ENCODE results near the gene CENPL. TPM values are rescaled to one million over a fixed set of nuclear protein-coding genes. Genes with fewer than 3 reads are reported as not detected.

The CENPL gene
- total and polyA plus RNA-seq, 2 of the 4 experiments (the other 2 are of a cell fraction): 6.3 to 21.1 TPM

DNA sequence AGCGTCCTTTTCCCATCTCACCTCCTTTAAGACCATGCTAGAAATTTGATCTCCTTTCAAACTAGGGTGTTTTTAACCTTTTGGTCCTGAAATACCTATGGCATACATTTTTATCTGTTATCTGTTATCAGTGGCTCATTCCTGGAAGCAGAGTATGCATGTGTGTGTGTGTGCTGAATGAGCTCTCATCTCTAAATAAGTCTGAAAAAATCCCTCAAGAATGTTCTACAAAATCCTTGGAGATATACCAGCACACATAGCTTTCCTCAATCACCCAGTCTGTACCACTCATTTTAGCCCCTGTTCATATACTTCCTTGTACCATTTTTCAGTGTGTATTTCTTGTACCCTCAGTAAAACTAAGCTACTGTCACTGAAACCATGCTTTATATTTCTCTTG is 6.2 kb downstream of the CENPL start:
- H3K9me1 ChIP-seq (ENCODE audit: insufficient read depth, low read length): no peaks in the 10 kb centered on the region
- no peak overlapping the region for H2BK15ac ChIP-seq (ENCODE audit: low read depth, low read length)
- H2AK9ac ChIP-seq (replicated peaks; ENCODE audit: low read depth, low read length, poor library complexity): no peak overlapping the region
- no peak overlapping the region for H2AFZ ChIP-seq (replicated peaks; ENCODE audit: low read length, poor library complexity)
- peaks cover 14 to 22% of the 10 kb centered on the region in 2 experiments for H3K79me1 ChIP-seq (ENCODE audit: low read depth in 1 of 2, low read length in 2 of 2)
- H3K27ac ChIP-seq (ENCODE audit: insufficient read depth, low read length): no peak overlapping the region
- no peak for TF ChIP-seq MAFK (IDR thresholded peaks at IDR 0.05; ENCODE audit: low read depth, low read length)
- TF ChIP-seq BHLHE40 (IDR thresholded peaks at IDR 0.05; ENCODE audit: low read depth, low read length): no peak
- no peak for TF ChIP-seq RFX5 (IDR thresholded peaks at IDR 0.05; ENCODE audit: low read depth, low read length)
- TF ChIP-seq FOS (IDR thresholded peaks at IDR 0.05; ENCODE audit: low read depth, low read length): no peak
- TF ChIP-seq MXI1 (IDR thresholded peaks at IDR 0.05; ENCODE audit: borderline replicate concordance, low read depth, low read length): no peak
- TF ChIP-seq, protein P1, sequence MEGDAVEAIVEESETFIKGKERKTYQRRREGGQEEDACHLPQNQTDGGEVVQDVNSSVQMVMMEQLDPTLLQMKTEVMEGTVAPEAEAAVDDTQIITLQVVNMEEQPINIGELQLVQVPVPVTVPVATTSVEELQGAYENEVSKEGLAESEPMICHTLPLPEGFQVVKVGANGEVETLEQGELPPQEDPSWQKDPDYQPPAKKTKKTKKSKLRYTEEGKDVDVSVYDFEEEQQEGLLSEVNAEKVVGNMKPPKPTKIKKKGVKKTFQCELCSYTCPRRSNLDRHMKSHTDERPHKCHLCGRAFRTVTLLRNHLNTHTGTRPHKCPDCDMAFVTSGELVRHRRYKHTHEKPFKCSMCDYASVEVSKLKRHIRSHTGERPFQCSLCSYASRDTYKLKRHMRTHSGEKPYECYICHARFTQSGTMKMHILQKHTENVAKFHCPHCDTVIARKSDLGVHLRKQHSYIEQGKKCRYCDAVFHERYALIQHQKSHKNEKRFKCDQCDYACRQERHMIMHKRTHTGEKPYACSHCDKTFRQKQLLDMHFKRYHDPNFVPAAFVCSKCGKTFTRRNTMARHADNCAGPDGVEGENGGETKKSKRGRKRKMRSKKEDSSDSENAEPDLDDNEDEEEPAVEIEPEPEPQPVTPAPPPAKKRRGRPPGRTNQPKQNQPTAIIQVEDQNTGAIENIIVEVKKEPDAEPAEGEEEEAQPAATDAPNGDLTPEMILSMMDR (conservative IDR thresholded peaks at IDR 0.05; ENCODE audit: low read depth, low read length): no peak
- TF ChIP-seq CHD1 (IDR thresholded peaks at IDR 0.05; ENCODE audit: low read depth, low read length): no peak
- TF ChIP-seq, protein P2, sequence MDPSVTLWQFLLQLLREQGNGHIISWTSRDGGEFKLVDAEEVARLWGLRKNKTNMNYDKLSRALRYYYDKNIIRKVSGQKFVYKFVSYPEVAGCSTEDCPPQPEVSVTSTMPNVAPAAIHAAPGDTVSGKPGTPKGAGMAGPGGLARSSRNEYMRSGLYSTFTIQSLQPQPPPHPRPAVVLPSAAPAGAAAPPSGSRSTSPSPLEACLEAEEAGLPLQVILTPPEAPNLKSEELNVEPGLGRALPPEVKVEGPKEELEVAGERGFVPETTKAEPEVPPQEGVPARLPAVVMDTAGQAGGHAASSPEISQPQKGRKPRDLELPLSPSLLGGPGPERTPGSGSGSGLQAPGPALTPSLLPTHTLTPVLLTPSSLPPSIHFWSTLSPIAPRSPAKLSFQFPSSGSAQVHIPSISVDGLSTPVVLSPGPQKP (IDR thresholded peaks at IDR 0.05; ENCODE audit: borderline replicate concordance, low read depth, low read length): no peak
- no peak for TF ChIP-seq POLR2A (IDR thresholded peaks at IDR 0.05; ENCODE audit: low read depth, low read length)
- H3K4me1 ChIP-seq (ENCODE audit: control insufficient read depth, insufficient read depth, low read length): peaks cover 1% of the 10 kb centered on the region; the same call in 1 of the 2 replicates
- H4K5ac ChIP-seq (ENCODE audit: low read depth, low read length): no peak overlapping the region
- no peak overlapping the region for H3K9ac ChIP-seq (ENCODE audit: low read depth, low read length)
- no peak overlapping the region for H3K23ac ChIP-seq (ENCODE audit: low read depth, low read length)
- H4K8ac ChIP-seq (ENCODE audit: low read depth in 2 of 2, low read length in 2 of 2): no peak overlapping the region
- H3K4me2 ChIP-seq (ENCODE audit: low read depth, low read length): no peak overlapping the region
- no peak overlapping the region for H4K91ac ChIP-seq (ENCODE audit: insufficient read depth, low read depth, low read length)
- H3K56ac ChIP-seq (ENCODE audit: extremely low read depth, insufficient read depth, low read length): no peak overlapping the region
- no peak overlapping the region for H3K4me3 ChIP-seq (ENCODE audit: insufficient read depth, low read depth, low read length)
- no peak overlapping the region for H2AK5ac ChIP-seq (ENCODE audit: low read depth, low read length)
- dilution Hi-C loops (cut with HindIII; ENCODE audit: low sequenced_read_pairs, unreplicated experiment): no loop called here
- H3K9me3 ChIP-seq (ENCODE audit: control insufficient read depth, insufficient read depth, low read length): no peaks in the 10 kb centered on the region
- no TSS peak for BruUV-seq (replicated peaks)
- H2BK20ac ChIP-seq (ENCODE audit: low read depth, low read length): no peak overlapping the region
- H3K4ac ChIP-seq (ENCODE audit: low read depth, low read length): no peak overlapping the region
- ChIA-PET CTCF (interaction anchor here (1.4 kb wide), 1 partner anchor 389 kb away, joined by 3 read pairs; no protein-coding TSS in a partner anchor), POLR2A (ENCODE audit: unreplicated experiment) (no interaction called here)
- intact Hi-C loops (cut with micrococcal nuclease): no loop called here
- no peak overlapping the region for H2BK5ac ChIP-seq (ENCODE audit: low read depth, low read length, poor library complexity, severe bottlenecking)
- no peak overlapping the region for H3K14ac ChIP-seq (replicated peaks; ENCODE audit: low read depth, low read length)
- H4K20me1 ChIP-seq (ENCODE audit: insufficient read depth, low read length): no peaks in the 10 kb centered on the region
- no peaks in the 10 kb centered on the region for H3K27me3 ChIP-seq (ENCODE audit: control insufficient read depth, insufficient read depth, low read length)
- no peak overlapping the region for H3K18ac ChIP-seq (ENCODE audit: low read depth, low read length)
- H3K36me3 ChIP-seq (ENCODE audit: control insufficient read depth, insufficient read depth, low read length): 0 out of 2 replicates have a peak, but pooled peaks cover 2% of the 10 kb centered on the region
- ATAC-seq (ENCODE audit: low read depth): no peak
- in situ Hi-C loops (cut with MboI; ENCODE audit: low sequenced_read_pairs): no loop called here
- DNase-seq: no peak
- no peak overlapping the region for H2BK120ac ChIP-seq (ENCODE audit: low read depth, low read length)
- WGBS, 2 experiments (ENCODE audit: extremely low coverage in 2 of 2, insufficient read length in 1 of 2): no CpG with 5 or more reads among the region's 1 CpG
